ENCODE results near the gene TSPAN11. TPM values are rescaled to one million over a fixed set of nuclear protein-coding genes. Genes with fewer than 3 reads are reported as not detected.

The TSPAN11 gene
- total and polyA plus RNA-seq, 2 experiments from 2014 or later: 5.2 to 9.6 TPM

- Histone ChIP-seq H2AFZ (no peak overlapping the region), H3K36me3 (replicated peaks; ENCODE audit: insufficient read depth, low read depth) (no peaks in the 10 kb centered on the region), H4K20me1 (ENCODE audit: insufficient read depth, poor library complexity, severe bottlenecking) (no peaks in the 10 kb centered on the region), H3K4me2 (peak overlapping the region; percentile 43), H3K9me3 (ENCODE audit: low read depth) (no peaks in the 10 kb centered on the region), H3K4me1 (ENCODE audit: insufficient read depth) (peaks cover 10% of the 10 kb centered on the region), H3K9me2 (replicated peaks; ENCODE audit: insufficient read depth) (no peaks in the 10 kb centered on the region), H3K27ac (peak overlapping the region; percentile 88), H3K4me3 (no peak overlapping the region), H3K27me3 (no peaks in the 10 kb centered on the region), H3K79me2 (no peaks in the 10 kb centered on the region)
- TF ChIP-seq CTCF (IDR thresholded peaks at IDR 0.05; ENCODE audit: poor library complexity) (no peak), EZH2phosphoT487 (IDR thresholded peaks at IDR 0.05; ENCODE audit: low read depth, severe bottlenecking, unreplicated experiment) (no peak), EZH2 (IDR thresholded peaks at IDR 0.05; ENCODE audit: borderline replicate concordance) (no peak)
- no peak for DNase-seq (ENCODE audit: low spot score)
- WGBS (ENCODE audit: low lambda C conversion rate, missing lambda C conversion rate): 46% methylated on average over 5 of the region's 5 CpGs
Measured at GRCh38 chr12:30909349-30910037, 17.1 kb upstream of the TSPAN11 start.

GRCh38 chr12:30910038-30910350 lies 16.6 kb upstream of the TSPAN11 start:
- Histone ChIP-seq H3K27me3 (no peaks in the 10 kb centered on the region), H3K4me2 (no peak overlapping the region), H3K4me3 (no peak overlapping the region), H4K20me1 (ENCODE audit: insufficient read depth, poor library complexity, severe bottlenecking) (no peaks in the 10 kb centered on the region), H3K9me3 (ENCODE audit: low read depth) (no peaks in the 10 kb centered on the region), H3K27ac (peak overlapping the region; percentile 88), H3K79me2 (no peaks in the 10 kb centered on the region), H2AFZ (no peak overlapping the region), H3K4me1 (ENCODE audit: insufficient read depth) (peaks cover 10% of the 10 kb centered on the region), H3K36me3 (replicated peaks; ENCODE audit: insufficient read depth, low read depth) (no peaks in the 10 kb centered on the region), H3K9me2 (replicated peaks; ENCODE audit: insufficient read depth) (no peaks in the 10 kb centered on the region)
- no peak for DNase-seq (ENCODE audit: low spot score)
- TF ChIP-seq EZH2phosphoT487 (IDR thresholded peaks at IDR 0.05; ENCODE audit: low read depth, severe bottlenecking, unreplicated experiment) (no peak), EZH2 (IDR thresholded peaks at IDR 0.05; ENCODE audit: borderline replicate concordance) (no peak), CTCF (IDR thresholded peaks at IDR 0.05; ENCODE audit: poor library complexity) (no peak)
- 100% methylated on average over 1 of the region's 1 CpG for WGBS (ENCODE audit: low lambda C conversion rate, missing lambda C conversion rate)

GRCh38 chr12:30911207-30911606 lies 15.3 kb upstream of the TSPAN11 start:
- Histone ChIP-seq H4K20me1 (ENCODE audit: insufficient read depth, poor library complexity, severe bottlenecking) (no peaks in the 10 kb centered on the region), H3K27me3 (no peaks in the 10 kb centered on the region), H3K9me3 (ENCODE audit: low read depth) (no peaks in the 10 kb centered on the region), H3K4me1 (ENCODE audit: insufficient read depth) (peaks cover 10% of the 10 kb centered on the region), H3K4me2 (no peak overlapping the region), H3K4me3 (no peak overlapping the region), H3K27ac (peak overlapping the region; percentile 88), H3K36me3 (replicated peaks; ENCODE audit: insufficient read depth, low read depth) (no peaks in the 10 kb centered on the region), H2AFZ (no peak overlapping the region), H3K9me2 (replicated peaks; ENCODE audit: insufficient read depth) (no peaks in the 10 kb centered on the region), H3K79me2 (no peaks in the 10 kb centered on the region)
- 54% methylated on average over 6 of the region's 6 CpGs for WGBS (ENCODE audit: low lambda C conversion rate, missing lambda C conversion rate)
- TF ChIP-seq EZH2 (IDR thresholded peaks at IDR 0.05; ENCODE audit: borderline replicate concordance) (no peak), CTCF (IDR thresholded peaks at IDR 0.05; ENCODE audit: poor library complexity) (no peak), EZH2phosphoT487 (IDR thresholded peaks at IDR 0.05; ENCODE audit: low read depth, severe bottlenecking, unreplicated experiment) (no peak)
- DNase-seq (ENCODE audit: low spot score): no peak

All from hepatocyte (in vitro differentiated cells).